GM12864 (cell line): ENCODE measurements around the gene TUBGCP6.

Experiments
- DNase-seq: peaks from one replicate; pipeline ENCODE4 v3.0.0-alpha.2; 2011; ENCODE audit warnings: low read depth
- H3K4me3 ChIP-seq: 2 replicates; pipeline ENCODE4 v1.5.1; 2011; ENCODE audit warnings: mild to moderate bottlenecking, low read depth, low read length, control low read depth
- CTCF ChIP-seq: IDR thresholded peaks from 2 replicates; pipeline ENCODE4 v1.5.1; 2011; ENCODE audit warnings: low read depth, mild to moderate bottlenecking, moderate library complexity, low read length, control low read depth, inconsistent platforms; ENCODE audit errors: missing control alignments

TUBGCP6 gene

GRCh38 chr22:50261615-50262459, 17.0 kb upstream of the TUBGCP6 start, which contains the start of gene MAPK12:
TSS of gene MAPK12 (minus strand) at chr22:50261683. CDS start at chr22:50261509, 174 bp downstream.
- no peak for TF ChIP-seq CTCF
- H3K4me3 ChIP-seq = peak within 1 kb of the TSS; percentile 64
- DNase-seq = no peak

- TF ChIP-seq CTCF = no peak
- no peak for DNase-seq
- peak overlapping the region; percentile 64 for H3K4me3 ChIP-seq
Measured at GRCh38 chr22:50260801-50261614, 16.2 kb upstream of the TUBGCP6 start.

- DNase-seq = no peak
- TF ChIP-seq CTCF = no peak
- H3K4me3 ChIP-seq = peak overlapping the region; percentile 64
Measured at GRCh38 chr22:50260434-50260800, 15.6 kb upstream of the TUBGCP6 start.

GRCh38 chr22:50259302-50259701, 14.5 kb upstream of the TUBGCP6 start:
- no peak for TF ChIP-seq CTCF
- no peak overlapping the region for H3K4me3 ChIP-seq
- no peak for DNase-seq

- no peak overlapping the region for H3K4me3 ChIP-seq
- no peak for TF ChIP-seq CTCF
- no peak for DNase-seq
Measured at GRCh38 chr22:50258361-50259292, 13.8 kb upstream of the TUBGCP6 start.
